Panc1 (cell line): ENCODE data around the gene FBXL17. TPM values are rescaled to one million over a fixed set of nuclear protein-coding genes. Genes with fewer than 3 reads are reported as not detected.

Experiments
- ATAC-seq: fragments of 200-7000 bp; cut with Tn5 transposase; 2 replicates; pipeline ENCODE4 v1.9.1; 2020; ENCODE audit warnings: mild to moderate bottlenecking, moderate library complexity
- BruUV-seq: library from RNA; stranded (reverse); fragments of 400-500 nt; replicated peaks from 2 replicates; lab custom pipeline; 2021; lab: Mats Ljungman, UMichigan
- CTCF ChIA-PET: fragments of 300-600 bp; sonication (Branson Sonifier 250); formaldehyde crosslinking; loops from one replicate; lab custom pipeline; 2022; ENCODE audit warnings: antibody characterized with exemption; lab: Charles Lee
- POLR2A ChIA-PET: fragments of 300-600 bp; sonication (Branson Sonifier 250); formaldehyde crosslinking; loops from one replicate; lab custom pipeline; 2022; ENCODE audit warnings: antibody characterized with exemption; lab: Charles Lee
- DNase-seq: peaks from one replicate; pipeline ENCODE4 v3.0.0-alpha.2; 2010; ENCODE audit warnings: low read depth, low spot score
- H3K27ac ChIP-seq: 2 replicates; pipeline ENCODE4 v1.5.1; 2011; ENCODE audit warnings: mild to moderate bottlenecking, low read length, inconsistent platforms
- H3K27me3 ChIP-seq: fragments of 200-500 bp; sonication (Bioruptor generic); 2 replicates; pipeline ENCODE4 v1.6.0; 2014; ENCODE audit warnings: low read length, inconsistent platforms; ENCODE audit not compliant: control insufficient read depth, insufficient read depth
- H3K36me3 ChIP-seq: fragments of 200-500 bp; sonication (Bioruptor generic); 2 replicates; pipeline ENCODE4 v1.5.1; 2014; ENCODE audit warnings: inconsistent platforms, mild to moderate bottlenecking, low read length, moderate library complexity; ENCODE audit not compliant: control insufficient read depth, insufficient read depth
- H3K4me1 ChIP-seq: 2 replicates; pipeline ENCODE4 v1.5.1; 2011; ENCODE audit warnings: inconsistent platforms, mild to moderate bottlenecking, low read length, moderate library complexity; ENCODE audit not compliant: control insufficient read depth, insufficient read depth
- H3K4me3 ChIP-seq, 2 experiments: 2 replicates each; pipeline ENCODE4 v1.5.1; 2011 to 2012; ENCODE audit warnings: low read depth in 2 of 2, low read length in 2 of 2, mild to moderate bottlenecking in 2 of 2, inconsistent platforms in 1 of 2, moderate library complexity in 1 of 2
- H3K9me3 ChIP-seq: fragments of 200-500 bp; sonication (Bioruptor generic); 2 replicates; pipeline ENCODE4 v1.5.1; 2014; ENCODE audit warnings: low read depth, mild to moderate bottlenecking, inconsistent platforms, low read length, moderate library complexity; ENCODE audit not compliant: control insufficient read depth, insufficient read depth
- CTCF ChIP-seq: fragments of 450-650 bp; IDR thresholded peaks from 2 replicates; pipeline ENCODE4 v1.5.1; 2017; ENCODE audit warnings: mild to moderate bottlenecking
- POLR2AphosphoS5 ChIP-seq: IDR thresholded peaks from 2 replicates; pipeline ENCODE4 v1.6.1; 2012; ENCODE audit warnings: mild to moderate bottlenecking, low read depth, low read length, moderate library complexity
- REST ChIP-seq, 2 experiments: IDR thresholded peaks; 2 replicates each; pipeline ENCODE4 v1.6.1; 2011 to 2012; ENCODE audit warnings: low read depth in 2 of 2, control low read depth in 1 of 2, low read length in 1 of 2, mild to moderate bottlenecking in 1 of 2, moderate library complexity in 1 of 2; ENCODE audit not compliant: insufficient read depth in 1 of 2
- SIN3A ChIP-seq: IDR thresholded peaks from 2 replicates; pipeline ENCODE4 v1.6.1; 2012; ENCODE audit warnings: low read depth, mild to moderate bottlenecking, low read length, moderate library complexity, borderline replicate concordance; ENCODE audit not compliant: insufficient read depth
- TCF7L2 ChIP-seq: IDR thresholded peaks from 2 replicates; pipeline ENCODE4 v1.6.1; 2011; ENCODE audit warnings: mild to moderate bottlenecking, low read depth, low read length, inconsistent platforms
- in situ Hi-C: cut with HindIII; loops from 2 replicates; pipeline ENCODE4 v1.10.0; 2016; ENCODE audit warnings: low sequenced_read_pairs, low pct_unique_long_range_greater_than_20kb
- intact Hi-C: fragments of 100-400 bp; cut with micrococcal nuclease; formaldehyde crosslinking; loops from one replicate; pipeline ENCODE4 v1.10.0; 2022; ENCODE audit not compliant: unreplicated experiment
- total RNA-seq: library from RNA; stranded (reverse); gene quantifications from one replicate; pipeline ENCODE4 v1.2.1, GENCODE V29; 2021; ENCODE audit not compliant: unreplicated experiment

Gene FBXL17
- total RNA-seq, 1 experiment from 2014 or later, result 17.4 TPM

- Histone ChIP-seq H3K36me3 (no peaks in the 10 kb centered on the region), H3K9me3 (no peaks in the 10 kb centered on the region), H3K4me1 (no peaks in the 10 kb centered on the region), H3K4me3 (no peak overlapping the region), H3K27me3 (no peaks in the 10 kb centered on the region), H3K27ac (no peak overlapping the region)
- POLR2A ChIA-PET, result no interaction called here
- no TSS peak for BruUV-seq
- intact Hi-C loops (no loop called here), in situ Hi-C loops (no loop called here)
- no peak for ATAC-seq
- CTCF ChIA-PET, result no interaction called here
- DNase-seq, result no peak
- TF ChIP-seq POLR2AphosphoS5 (no peak), SIN3A (no peak), CTCF (no peak), REST (IDR thresholded peaks at IDR 0.05; ENCODE audit: insufficient read depth in 1 of 2, low read depth in 2 of 2, low read length in 1 of 2) (no peak), TCF7L2 (no peak)
Observed at GRCh38 chr5:107814183-107814827, 567.6 kb downstream of the FBXL17 start.

GRCh38 chr5:107813559-107813958, 568.3 kb downstream of the FBXL17 start:
- POLR2A ChIA-PET, result no interaction called here
- H3K4me1 ChIP-seq, result no peaks in the 10 kb centered on the region
- intact Hi-C loops, result no loop called here
- H3K27me3 ChIP-seq, result no peaks in the 10 kb centered on the region
- no TSS peak for BruUV-seq
- no peak overlapping the region for H3K27ac ChIP-seq
- ATAC-seq, result no peak
- DNase-seq, result no peak
- no peaks in the 10 kb centered on the region for H3K9me3 ChIP-seq
- H3K4me3 ChIP-seq, result no peak overlapping the region
- TF ChIP-seq CTCF, result no peak
- no peak for TF ChIP-seq REST (IDR thresholded peaks at IDR 0.05; ENCODE audit: insufficient read depth in 1 of 2, low read depth in 2 of 2, low read length in 1 of 2)
- no peak for TF ChIP-seq SIN3A
- no peak for TF ChIP-seq TCF7L2
- TF ChIP-seq POLR2AphosphoS5, result no peak
- CTCF ChIA-PET, result no interaction called here
- H3K36me3 ChIP-seq, result no peaks in the 10 kb centered on the region
- in situ Hi-C loops, result no loop called here
